KMS-11 (cell line): Measurements from ENCODE around the gene PRAME.
A peak's percentile ranks its signal among the peaks of the same experiment; 100 is the strongest.
"Not testable (repeated sequence)": the region's sequence is repeated elsewhere in the genome, so short reads cannot be mapped to it uniquely, and the experiment has no call there.

Source experiments
- H2AFZ ChIP-seq: fragments of 200-600 bp; sonication (generic); 2 replicates; pipeline ENCODE4 v1.6.1; 2016; ENCODE audit warnings: antibody characterized with exemption, mixed run types, low read depth
- H3K27ac ChIP-seq: fragments of 200-600 bp; sonication (generic); 2 replicates; pipeline ENCODE4 v1.6.1; 2016; ENCODE audit warnings: mild to moderate bottlenecking, mixed run types
- H3K27me3 ChIP-seq: fragments of 200-600 bp; sonication (generic); 2 replicates; pipeline ENCODE4 v1.6.1; 2017; ENCODE audit warnings: mild to moderate bottlenecking, low read depth, mixed run types, moderate library complexity; ENCODE audit not compliant: insufficient read depth
- H3K36me3 ChIP-seq: fragments of 200-600 bp; sonication (generic); 2 replicates; pipeline ENCODE4 v1.6.1; 2017; ENCODE audit warnings: mild to moderate bottlenecking, mixed run types; ENCODE audit not compliant: insufficient read depth
- H3K4me1 ChIP-seq: fragments of 200-600 bp; sonication (generic); 2 replicates; pipeline ENCODE4 v1.6.1; 2016; ENCODE audit warnings: mild to moderate bottlenecking, low read depth, mixed run types; ENCODE audit not compliant: poor library complexity, severe bottlenecking
- H3K4me2 ChIP-seq: fragments of 200-600 bp; sonication (generic); 2 replicates; pipeline ENCODE4 v1.7.0; 2016; ENCODE audit warnings: mild to moderate bottlenecking, mixed run types
- H3K4me3 ChIP-seq: fragments of 200-600 bp; sonication (generic); IDR thresholded peaks from 2 replicates; pipeline ENCODE4 v1.6.1; 2017; ENCODE audit warnings: low read depth, low read length, mixed read lengths; ENCODE audit not compliant: insufficient read depth
- H3K79me2 ChIP-seq: fragments of 200-600 bp; sonication (generic); 2 replicates; pipeline ENCODE4 v1.6.1; 2016; ENCODE audit warnings: low read depth, mixed run types; ENCODE audit not compliant: insufficient read depth
- H3K9ac ChIP-seq: fragments of 200-600 bp; sonication (generic); 2 replicates; pipeline ENCODE4 v1.6.1; 2016; ENCODE audit warnings: mild to moderate bottlenecking, mixed run types
- H4K20me1 ChIP-seq: fragments of 200-600 bp; sonication (generic); 2 replicates; pipeline ENCODE4 v1.6.1; 2016; ENCODE audit warnings: mild to moderate bottlenecking, mixed run types; ENCODE audit not compliant: insufficient read depth
- CTCF ChIP-seq: fragments of 200-600 bp; sonication (generic); conservative IDR thresholded peaks from 2 replicates; pipeline ENCODE4 v1.6.1; 2017; ENCODE audit warnings: low read depth, mild to moderate bottlenecking, antibody characterized with exemption, low read length, moderate library complexity, mixed read lengths

Gene PRAME

GRCh38 chr22:22513619-22514018 is 45.4 kb downstream of the PRAME start:
- Histone ChIP-seq H3K4me3 (no peak overlapping the region), H3K27me3 (no peaks in the 10 kb centered on the region), H3K27ac (no peak overlapping the region), H3K4me2 (no peak overlapping the region), H3K36me3 (no peaks in the 10 kb centered on the region), H2AFZ (no peak overlapping the region), H3K4me1 (no peaks in the 10 kb centered on the region), H3K79me2 (no peaks in the 10 kb centered on the region), H4K20me1 (no peaks in the 10 kb centered on the region), H3K9ac (no peak overlapping the region)
- TF ChIP-seq CTCF: no peak

GRCh38 chr22:22512951-22513350 is 46.1 kb downstream of the PRAME start:
- no peaks in the 10 kb centered on the region for H3K36me3 ChIP-seq
- no peak for TF ChIP-seq CTCF
- peaks cover 2% of the 10 kb centered on the region for H3K4me1 ChIP-seq
- no peaks in the 10 kb centered on the region for H3K27me3 ChIP-seq
- H3K9ac ChIP-seq: no peak overlapping the region
- H4K20me1 ChIP-seq: no peaks in the 10 kb centered on the region
- H3K4me3 ChIP-seq: no peak overlapping the region
- no peak overlapping the region for H3K27ac ChIP-seq
- no peaks in the 10 kb centered on the region for H3K79me2 ChIP-seq
- H2AFZ ChIP-seq: no peak overlapping the region
- no peak overlapping the region for H3K4me2 ChIP-seq

GRCh38 chr22:22510833-22511232 is 48.2 kb downstream of the PRAME start:
- not testable (repeated sequence) for H3K4me2 ChIP-seq, H3K4me1 ChIP-seq, H3K79me2 ChIP-seq, H4K20me1 ChIP-seq, H3K27ac ChIP-seq, H3K36me3 ChIP-seq, H3K4me3 ChIP-seq, H3K9ac ChIP-seq, H3K27me3 ChIP-seq, H2AFZ ChIP-seq

- H2AFZ ChIP-seq, H3K79me2 ChIP-seq, H3K36me3 ChIP-seq, H3K9ac ChIP-seq, H3K4me3 ChIP-seq, H3K4me1 ChIP-seq, H3K27ac ChIP-seq, H3K4me2 ChIP-seq, H4K20me1 ChIP-seq, H3K27me3 ChIP-seq: not testable (repeated sequence)
Observed at GRCh38 chr22:22509912-22510311, 49.2 kb downstream of the PRAME start.

GRCh38 chr22:22508274-22509176 is 50.5 kb downstream of the PRAME start, which contains the start of gene ZNF280B:
Gene ZNF280B, minus strand, starts transcription at chr22:22508742. Its CDS starts 19,344 bp downstream, at chr22:22489398.
- peaks cover 8% of the 10 kb centered on the region for H3K4me1 ChIP-seq
- no peaks in the 10 kb centered on the region for H3K27me3 ChIP-seq
- H4K20me1 ChIP-seq: no peaks in the 10 kb centered on the region
- H3K27ac ChIP-seq: no peak within 1 kb of the TSS
- TF ChIP-seq CTCF: peak; percentile 72
- H3K36me3 ChIP-seq: no peaks in the 10 kb centered on the region
- H3K79me2 ChIP-seq: no peaks in the 10 kb centered on the region
- peak within 1 kb of the TSS; percentile 93 for H3K4me2 ChIP-seq
- H2AFZ ChIP-seq: peak within 1 kb of the TSS; percentile 79
- no peak within 1 kb of the TSS for H3K4me3 ChIP-seq
- H3K9ac ChIP-seq: peak within 1 kb of the TSS; percentile 35; the same call in 1 of the 2 replicates
